Vagina (tissue), 2 donors: ENCODE measurements around the gene CAMSAP1. TPM values are rescaled to one million over a fixed set of nuclear protein-coding genes. Genes with fewer than 3 reads are reported as not detected.

Source experiments
- DNase-seq, 2 donors: peaks; one replicate each; pipeline ENCODE4 v3.0.0-alpha.2; 2017; ENCODE audit errors: extremely low spot score in 2 of 2
- H3K27ac ChIP-seq: fragments of 200-600 bp; sonication (generic); one replicate; pipeline ENCODE4 v1.5.1; 2019
- H3K27me3 ChIP-seq: fragments of 200-600 bp; sonication (generic); one replicate; pipeline ENCODE4 v1.5.1; 2019
- H3K36me3 ChIP-seq, 2 donors: fragments of 200-600 bp; sonication (generic); one replicate each; pipeline ENCODE4 v1.5.1; 2017 to 2019
- H3K4me1 ChIP-seq: fragments of 200-600 bp; sonication (generic); one replicate; pipeline ENCODE4 v1.5.1; 2019
- H3K4me3 ChIP-seq, 2 donors: fragments of 200-600 bp; sonication (generic); 1 replicate in 1 of 2; 2 replicates in 1 of 2; pipeline ENCODE4 v1.5.1; 2016 to 2019
- H3K9me3 ChIP-seq: fragments of 200-600 bp; sonication (generic); one replicate; pipeline ENCODE4 v1.5.1; 2019
- POLR2A ChIP-seq, 2 donors: fragments of 450-650 bp; IDR thresholded peaks; one replicate each; pipeline ENCODE4 v1.6.1; 2017; ENCODE audit warnings: antibody characterized with exemption in 2 of 2, mild to moderate bottlenecking in 2 of 2, moderate library complexity in 2 of 2
- POLR2AphosphoS5 ChIP-seq, 2 donors: sonication (generic); formaldehyde crosslinking; IDR thresholded peaks; one replicate each; pipeline ENCODE4 v1.9.0; 2017; ENCODE audit warnings: antibody characterized with exemption in 2 of 2, mild to moderate bottlenecking in 2 of 2, low read depth in 1 of 2; ENCODE audit not compliant: insufficient read depth in 1 of 2
- intact Hi-C: fragments of 100-400 bp; cut with DNase I; formaldehyde crosslinking; loops from one replicate; pipeline ENCODE4 v1.15.1; 2023
- total RNA-seq: library from RNA; depleted of rRNA; stranded (reverse); fragments of >200 nt; gene quantifications from one replicate; pipeline ENCODE4 v1.2.3, GENCODE V29; 2016
- TF ChIP-seq, protein P1 (sequence below), 3 experiments: fragments of 450-650 bp in 2 of 3; fragments of 200-600 bp in 1 of 3; sonication (generic) in 1 of 3; IDR thresholded peaks; one replicate each; pipeline ENCODE4 v1.5.1; 2017 to 2019; ENCODE audit warnings: antibody characterized with exemption in 3 of 3, mild to moderate bottlenecking in 2 of 3, moderate library complexity in 2 of 3

Gene CAMSAP1
- total RNA-seq, 1 donor from 2014 or later: 20.9 TPM

DNA sequence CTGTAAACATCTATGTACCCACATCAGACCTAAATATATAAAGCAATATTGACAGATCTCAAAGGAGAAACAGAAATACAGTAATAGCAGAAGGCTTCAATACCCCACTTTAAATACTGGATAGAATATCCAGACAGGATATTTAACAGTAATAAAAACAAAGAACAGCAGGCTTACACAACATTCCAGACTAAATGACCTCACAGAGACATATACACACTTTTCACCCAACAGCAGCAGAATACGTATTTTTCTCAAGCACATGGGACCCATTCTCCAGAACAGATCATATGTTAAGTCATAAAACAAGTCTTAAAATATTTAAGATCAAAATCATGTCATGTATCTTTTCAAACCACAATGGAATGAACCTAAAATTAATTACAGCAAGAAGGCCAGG, 76.8 kb downstream of the CAMSAP1 start:
- Histone ChIP-seq H3K9me3 (no peaks in the 10 kb centered on the region), H3K36me3 (peaks cover 0 to 16% of the 10 kb centered on the region in 2 donors)

DNA sequence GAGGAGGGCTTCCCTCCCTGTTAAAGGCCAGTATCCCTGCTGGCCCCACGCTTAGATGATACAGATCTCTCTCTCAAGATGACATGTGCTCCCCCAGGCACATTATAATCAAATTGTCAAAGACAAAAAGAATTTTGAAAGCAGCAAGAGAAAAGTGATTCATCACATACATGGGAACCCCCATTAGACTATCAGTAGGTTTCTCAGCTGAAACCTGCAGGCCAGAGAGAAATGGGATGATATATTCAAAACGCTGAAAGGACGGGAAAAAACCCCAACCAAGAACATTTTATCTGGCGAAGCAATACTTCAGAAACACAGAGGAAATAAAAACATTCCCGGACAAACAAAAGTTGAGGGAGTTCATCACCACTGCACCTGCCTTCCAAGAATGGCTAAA, 78.7 kb downstream of the CAMSAP1 start:
- peaks cover 0 to 23% of the 10 kb centered on the region in 2 donors for H3K36me3 ChIP-seq
- intact Hi-C loops: no loop called here

More for the DNA sequence above, 76.8 kb downstream of the CAMSAP1 start:
- DNase-seq: no peak
- intact Hi-C loops: no loop called here
- no peaks in the 10 kb centered on the region for H3K4me1 ChIP-seq
- no peaks in the 10 kb centered on the region for H3K27me3 ChIP-seq
- no peak overlapping the region for H3K4me3 ChIP-seq
- TF ChIP-seq POLR2AphosphoS5 (IDR thresholded peaks at IDR 0.05; ENCODE audit: insufficient read depth in 1 of 2, low read depth in 1 of 2): no peak
- no peak overlapping the region for H3K27ac ChIP-seq

DNA sequence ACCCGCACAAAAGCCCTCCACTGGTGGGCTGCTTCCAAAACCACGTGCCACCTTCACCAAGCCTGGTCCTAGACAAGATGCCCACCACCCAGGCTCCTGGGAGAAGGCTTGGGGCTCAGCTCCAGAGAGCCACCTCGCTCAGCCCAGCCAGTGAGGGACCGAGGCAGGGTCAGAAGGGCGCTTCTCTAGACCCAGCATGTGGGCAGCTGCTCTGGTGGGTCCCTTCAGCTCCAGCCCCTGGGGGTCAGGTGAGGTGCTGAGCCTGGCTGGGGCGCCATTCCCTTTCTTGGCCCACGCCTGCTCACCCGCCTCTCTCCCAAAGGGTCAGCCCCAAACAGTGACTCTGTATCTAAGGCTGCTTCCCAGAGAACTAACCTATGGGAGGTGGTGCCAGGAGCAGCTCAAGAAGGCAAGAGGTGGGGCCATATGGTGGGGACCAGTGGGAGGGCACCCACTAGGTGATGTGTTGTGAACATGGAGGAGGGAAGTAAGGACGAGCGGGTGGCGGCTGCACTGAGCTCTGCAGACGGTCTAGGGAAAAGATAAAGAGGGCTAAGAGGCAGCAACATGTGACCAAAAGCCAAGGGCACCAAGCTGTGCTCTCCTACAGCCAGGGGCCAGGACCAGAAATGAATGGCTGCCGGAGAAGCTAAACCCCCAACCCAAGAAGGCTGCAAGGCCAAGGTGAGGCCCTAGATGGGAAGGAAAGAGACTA, 79.3 kb downstream of the CAMSAP1 start:
- no peak for DNase-seq
- TF ChIP-seq, protein P1, sequence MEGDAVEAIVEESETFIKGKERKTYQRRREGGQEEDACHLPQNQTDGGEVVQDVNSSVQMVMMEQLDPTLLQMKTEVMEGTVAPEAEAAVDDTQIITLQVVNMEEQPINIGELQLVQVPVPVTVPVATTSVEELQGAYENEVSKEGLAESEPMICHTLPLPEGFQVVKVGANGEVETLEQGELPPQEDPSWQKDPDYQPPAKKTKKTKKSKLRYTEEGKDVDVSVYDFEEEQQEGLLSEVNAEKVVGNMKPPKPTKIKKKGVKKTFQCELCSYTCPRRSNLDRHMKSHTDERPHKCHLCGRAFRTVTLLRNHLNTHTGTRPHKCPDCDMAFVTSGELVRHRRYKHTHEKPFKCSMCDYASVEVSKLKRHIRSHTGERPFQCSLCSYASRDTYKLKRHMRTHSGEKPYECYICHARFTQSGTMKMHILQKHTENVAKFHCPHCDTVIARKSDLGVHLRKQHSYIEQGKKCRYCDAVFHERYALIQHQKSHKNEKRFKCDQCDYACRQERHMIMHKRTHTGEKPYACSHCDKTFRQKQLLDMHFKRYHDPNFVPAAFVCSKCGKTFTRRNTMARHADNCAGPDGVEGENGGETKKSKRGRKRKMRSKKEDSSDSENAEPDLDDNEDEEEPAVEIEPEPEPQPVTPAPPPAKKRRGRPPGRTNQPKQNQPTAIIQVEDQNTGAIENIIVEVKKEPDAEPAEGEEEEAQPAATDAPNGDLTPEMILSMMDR (IDR thresholded peaks at IDR 0.05): no peak
- TF ChIP-seq POLR2AphosphoS5 (IDR thresholded peaks at IDR 0.05; ENCODE audit: insufficient read depth in 1 of 2, low read depth in 1 of 2) (no peak), POLR2A (IDR thresholded peaks at IDR 0.05) (no peak)
- peaks cover 0 to 29% of the 10 kb centered on the region in 2 donors for H3K36me3 ChIP-seq
- H3K4me3 ChIP-seq: no peak overlapping the region
- no peaks in the 10 kb centered on the region for H3K9me3 ChIP-seq
- H3K27ac ChIP-seq: no peak overlapping the region
- no peaks in the 10 kb centered on the region for H3K27me3 ChIP-seq
- intact Hi-C loops: no loop called here
- no peaks in the 10 kb centered on the region for H3K4me1 ChIP-seq

More for the DNA sequence above, 78.7 kb downstream of the CAMSAP1 start:
- H3K4me1 ChIP-seq: no peaks in the 10 kb centered on the region
- no peak overlapping the region for H3K27ac ChIP-seq
- H3K4me3 ChIP-seq: no peak overlapping the region
- DNase-seq: no peak
- H3K27me3 ChIP-seq: no peaks in the 10 kb centered on the region
- H3K9me3 ChIP-seq: no peaks in the 10 kb centered on the region
- TF ChIP-seq, protein P1 (IDR thresholded peaks at IDR 0.05): no peak
- TF ChIP-seq POLR2A (IDR thresholded peaks at IDR 0.05) (no peak), POLR2AphosphoS5 (IDR thresholded peaks at IDR 0.05; ENCODE audit: insufficient read depth in 1 of 2, low read depth in 1 of 2) (no peak)

DNA sequence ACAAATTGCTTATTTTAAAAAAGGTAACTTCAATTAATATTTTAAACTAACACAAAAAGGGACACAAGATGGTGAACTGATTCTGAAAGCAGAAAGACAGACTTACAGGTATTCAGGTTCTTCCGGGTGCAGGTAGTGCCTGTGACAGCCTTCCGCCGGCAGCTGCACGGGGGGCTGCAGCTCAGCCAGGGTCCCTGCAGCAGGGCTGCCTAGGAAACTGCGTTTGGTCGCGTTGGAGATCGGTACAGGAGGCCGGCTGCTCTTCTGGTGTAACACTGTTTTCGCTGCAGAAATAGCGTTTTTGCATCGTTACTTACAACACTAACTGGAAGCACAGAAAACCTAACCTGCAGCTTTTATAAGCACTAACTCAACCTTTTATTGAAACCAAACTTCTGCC, 80.0 kb downstream of the CAMSAP1 start:
- H3K4me3 ChIP-seq: no peak overlapping the region
- intact Hi-C loops: no loop called here
- H3K27ac ChIP-seq: no peak overlapping the region
- TF ChIP-seq POLR2A (IDR thresholded peaks at IDR 0.05) (no peak), POLR2AphosphoS5 (IDR thresholded peaks at IDR 0.05; ENCODE audit: insufficient read depth in 1 of 2, low read depth in 1 of 2) (no peak)
- TF ChIP-seq, protein P1 (IDR thresholded peaks at IDR 0.05): no peak
- no peak for DNase-seq
- H3K36me3 ChIP-seq: peaks cover 0 to 36% of the 10 kb centered on the region in 2 donors
- no peaks in the 10 kb centered on the region for H3K4me1 ChIP-seq
- H3K27me3 ChIP-seq: no peaks in the 10 kb centered on the region
- H3K9me3 ChIP-seq: no peaks in the 10 kb centered on the region

DNA sequence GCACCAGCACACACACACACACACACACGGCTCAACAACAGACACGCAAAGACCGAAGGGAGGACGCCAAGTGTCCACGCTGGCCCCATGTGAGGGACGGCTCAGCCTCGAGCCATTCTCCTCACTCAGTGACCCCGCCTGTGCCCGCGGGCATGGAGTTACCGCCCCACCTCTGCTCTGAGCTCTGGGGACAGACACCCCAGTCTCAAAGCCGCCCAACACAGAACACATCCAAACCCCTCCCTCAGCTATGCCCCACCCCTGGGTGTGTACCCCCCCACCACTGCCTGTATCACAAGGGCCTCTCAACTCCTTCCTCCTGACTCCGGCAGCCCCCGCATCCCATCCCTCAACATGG, 81.2 kb downstream of the CAMSAP1 start:
- H3K36me3 ChIP-seq: peaks cover 0 to 48% of the 10 kb centered on the region in 2 donors
- DNase-seq: no peak
- intact Hi-C loops: no loop called here
- no peak overlapping the region for H3K4me3 ChIP-seq
- no peaks in the 10 kb centered on the region for H3K4me1 ChIP-seq
- TF ChIP-seq POLR2AphosphoS5 (IDR thresholded peaks at IDR 0.05; ENCODE audit: insufficient read depth in 1 of 2, low read depth in 1 of 2): no peak
- TF ChIP-seq, protein P1 (IDR thresholded peaks at IDR 0.05): no peak
- no peak for TF ChIP-seq POLR2A (IDR thresholded peaks at IDR 0.05)
- H3K27me3 ChIP-seq: no peaks in the 10 kb centered on the region
- H3K27ac ChIP-seq: no peak overlapping the region
- no peaks in the 10 kb centered on the region for H3K9me3 ChIP-seq
